Measurements from ENCODE around the gene TRMO.

DNA sequence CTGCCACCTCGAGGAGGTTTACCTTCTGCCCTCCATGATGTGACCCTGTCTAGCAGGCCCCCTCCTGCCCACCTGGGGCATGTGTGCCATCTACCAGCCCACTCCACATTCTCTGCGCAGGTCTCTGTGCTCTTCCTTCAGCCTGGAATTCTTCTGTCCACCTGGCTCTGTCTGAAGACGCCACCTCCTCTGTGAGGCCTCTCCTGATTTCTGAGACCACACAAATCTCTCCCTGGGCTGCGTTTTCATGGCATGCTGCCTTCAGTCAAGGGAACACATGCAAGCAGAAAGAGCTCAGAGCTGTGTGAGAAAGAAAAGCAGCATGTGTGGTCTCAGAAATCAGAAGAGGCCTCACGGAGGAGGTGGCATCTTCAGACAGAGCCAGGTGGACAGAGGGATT, 47.2 kb downstream of the TRMO start:
- TF ChIP-seq TEAD4 (IDR thresholded peaks at IDR 0.05) (no peak), CEBPB (IDR thresholded peaks at IDR 0.05) (no peak), RAD21 (IDR thresholded peaks at IDR 0.05; ENCODE audit: low read depth) (no peak), YY1 (IDR thresholded peaks at IDR 0.05; ENCODE audit: low read depth) (no peak)
